Measurements from ENCODE around the gene TSEN15.

Gene TSEN15

DNA sequence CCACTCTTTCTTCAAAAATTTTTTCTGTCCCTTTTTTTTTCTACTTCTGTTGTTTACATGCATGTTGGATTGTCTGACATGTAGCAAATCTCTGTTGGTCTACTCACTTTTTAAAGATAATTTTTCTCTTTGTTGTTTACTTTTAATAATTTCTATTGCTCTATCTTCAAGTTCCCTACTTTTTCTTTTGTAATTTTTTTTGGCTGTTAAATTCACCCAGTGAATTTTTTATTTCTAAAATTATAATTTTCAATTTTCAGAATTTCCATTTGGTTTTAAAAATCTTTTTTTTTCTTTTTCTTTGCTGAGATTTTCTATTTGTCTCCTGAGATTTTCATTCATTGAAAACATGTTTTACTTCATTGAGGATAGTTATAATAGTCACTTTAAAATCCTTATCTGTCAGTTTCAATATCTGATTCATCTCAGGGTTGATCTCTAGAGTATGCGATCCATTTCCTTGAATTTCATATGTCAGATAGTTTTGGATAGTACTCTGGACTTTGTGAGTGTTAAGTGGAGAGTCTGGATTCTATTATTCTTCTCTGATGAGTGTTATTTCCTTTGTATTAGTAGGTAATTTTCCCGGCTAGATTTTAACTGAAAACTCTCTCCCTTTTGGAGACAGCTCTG lies 1.6 kb upstream of the TSEN15 start:
- H3K4me3 Mint-ChIP-seq, result peak overlapping the region; percentile 50 to 99 (median 96)
- peaks cover 31% of the 10 kb centered on the region for H3K4me1 Mint-ChIP-seq
- H3K9me3 Mint-ChIP-seq, result no peaks in the 10 kb centered on the region
- H3K36me3 Mint-ChIP-seq (ENCODE audit: low read depth), result peaks cover 12% of the 10 kb centered on the region
- peak overlapping the region; percentile 97 to 99 (median 99) for H3K27ac Mint-ChIP-seq
- TF ChIP-seq, protein P1, sequence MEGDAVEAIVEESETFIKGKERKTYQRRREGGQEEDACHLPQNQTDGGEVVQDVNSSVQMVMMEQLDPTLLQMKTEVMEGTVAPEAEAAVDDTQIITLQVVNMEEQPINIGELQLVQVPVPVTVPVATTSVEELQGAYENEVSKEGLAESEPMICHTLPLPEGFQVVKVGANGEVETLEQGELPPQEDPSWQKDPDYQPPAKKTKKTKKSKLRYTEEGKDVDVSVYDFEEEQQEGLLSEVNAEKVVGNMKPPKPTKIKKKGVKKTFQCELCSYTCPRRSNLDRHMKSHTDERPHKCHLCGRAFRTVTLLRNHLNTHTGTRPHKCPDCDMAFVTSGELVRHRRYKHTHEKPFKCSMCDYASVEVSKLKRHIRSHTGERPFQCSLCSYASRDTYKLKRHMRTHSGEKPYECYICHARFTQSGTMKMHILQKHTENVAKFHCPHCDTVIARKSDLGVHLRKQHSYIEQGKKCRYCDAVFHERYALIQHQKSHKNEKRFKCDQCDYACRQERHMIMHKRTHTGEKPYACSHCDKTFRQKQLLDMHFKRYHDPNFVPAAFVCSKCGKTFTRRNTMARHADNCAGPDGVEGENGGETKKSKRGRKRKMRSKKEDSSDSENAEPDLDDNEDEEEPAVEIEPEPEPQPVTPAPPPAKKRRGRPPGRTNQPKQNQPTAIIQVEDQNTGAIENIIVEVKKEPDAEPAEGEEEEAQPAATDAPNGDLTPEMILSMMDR (IDR thresholded peaks at IDR 0.05; ENCODE audit: unreplicated experiment in 3 of 3), result no peak
- H3K27me3 Mint-ChIP-seq (ENCODE audit: low read depth), result peaks cover 5% of the 10 kb centered on the region

DNA sequence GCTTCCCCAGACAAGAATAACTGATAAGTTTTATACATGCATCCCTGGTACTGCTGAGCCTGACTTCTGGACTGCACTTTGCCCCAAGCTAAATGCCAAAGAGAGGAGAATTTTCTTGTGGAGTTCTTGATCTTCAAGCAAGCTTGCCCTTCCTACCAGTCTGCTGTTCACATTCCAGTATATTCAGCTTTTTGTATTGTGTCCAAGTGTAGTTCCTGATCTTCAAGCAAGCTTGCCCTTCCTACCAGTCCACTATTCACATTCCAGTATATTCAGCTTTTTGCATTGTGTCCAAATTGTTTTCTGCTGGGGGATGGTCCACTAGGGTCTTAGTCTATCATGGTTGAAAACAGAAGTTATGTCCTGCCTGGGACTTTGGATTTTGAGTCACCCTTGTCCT lies 894 bp upstream of the TSEN15 start:
- H3K9me3 Mint-ChIP-seq, result no peaks in the 10 kb centered on the region
- peaks cover 5% of the 10 kb centered on the region for H3K27me3 Mint-ChIP-seq (ENCODE audit: low read depth)
- TF ChIP-seq, protein P1 (IDR thresholded peaks at IDR 0.05; ENCODE audit: unreplicated experiment in 3 of 3), result no peak
- H3K36me3 Mint-ChIP-seq (ENCODE audit: low read depth), result peaks cover 16% of the 10 kb centered on the region
- H3K27ac Mint-ChIP-seq, result peak overlapping the region; percentile 97 to 99 (median 99)
- H3K4me1 Mint-ChIP-seq, result peaks cover 31% of the 10 kb centered on the region
- H3K4me3 Mint-ChIP-seq, result peak overlapping the region; percentile 96 to 99 (median 98)

DNA sequence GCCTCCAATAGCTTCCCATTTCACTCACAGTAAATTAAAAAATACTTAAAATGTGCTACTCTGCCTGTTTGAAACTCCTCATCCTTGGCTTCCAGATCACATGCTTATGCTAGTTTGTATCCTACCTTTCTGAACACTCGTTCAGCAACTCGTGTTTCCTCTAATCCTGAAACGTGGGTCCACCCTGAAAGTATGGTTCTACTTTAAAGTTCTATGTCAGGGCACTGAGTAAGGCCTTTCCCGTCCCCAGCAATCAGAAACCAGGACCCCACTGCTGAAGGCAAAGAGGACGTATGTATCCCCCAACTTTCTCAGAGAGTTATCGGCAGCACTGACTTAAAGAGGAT lies 419 bp upstream of the TSEN15 start:
- Mint-ChIP-seq H3K27me3 (ENCODE audit: low read depth) (peaks cover 5% of the 10 kb centered on the region), H3K36me3 (ENCODE audit: low read depth) (peaks cover 16% of the 10 kb centered on the region), H3K4me1 (peaks cover 31% of the 10 kb centered on the region), H3K4me3 (peak overlapping the region; percentile 96 to 99 (median 98)), H3K9me3 (no peaks in the 10 kb centered on the region), H3K27ac (peak overlapping the region; percentile 97 to 99 (median 99))
- TF ChIP-seq, protein P1 (IDR thresholded peaks at IDR 0.05; ENCODE audit: unreplicated experiment in 3 of 3), result no peak

DNA sequence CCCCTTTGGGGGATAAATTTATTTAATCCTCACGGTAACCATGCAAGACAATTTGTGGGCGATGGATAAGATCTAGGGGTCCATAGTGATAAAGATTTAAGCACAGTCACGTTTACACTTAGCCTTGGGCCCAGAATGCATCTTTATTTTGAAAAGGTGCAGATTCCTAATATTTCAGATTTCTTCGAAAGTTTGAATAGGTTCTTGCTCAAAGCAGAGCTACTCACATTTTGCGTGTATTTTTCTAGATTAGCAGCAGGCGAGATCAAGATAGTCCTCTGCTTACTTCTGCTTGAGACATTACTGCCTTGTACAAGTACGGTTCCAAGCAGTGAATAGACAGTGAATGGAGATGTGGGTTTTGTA lies 647 bp downstream of the TSEN15 start:
- Mint-ChIP-seq H3K9me3 (no peaks in the 10 kb centered on the region), H3K4me3 (peak overlapping the region; percentile 96 to 99 (median 98)), H3K27me3 (ENCODE audit: low read depth) (peaks cover 2% of the 10 kb centered on the region), H3K36me3 (ENCODE audit: low read depth) (peaks cover 27% of the 10 kb centered on the region), H3K4me1 (peaks cover 40% of the 10 kb centered on the region), H3K27ac (peak overlapping the region; percentile 97 to 99 (median 99))
- TF ChIP-seq, protein P1 (IDR thresholded peaks at IDR 0.05; ENCODE audit: unreplicated experiment in 3 of 3), result no peak

DNA sequence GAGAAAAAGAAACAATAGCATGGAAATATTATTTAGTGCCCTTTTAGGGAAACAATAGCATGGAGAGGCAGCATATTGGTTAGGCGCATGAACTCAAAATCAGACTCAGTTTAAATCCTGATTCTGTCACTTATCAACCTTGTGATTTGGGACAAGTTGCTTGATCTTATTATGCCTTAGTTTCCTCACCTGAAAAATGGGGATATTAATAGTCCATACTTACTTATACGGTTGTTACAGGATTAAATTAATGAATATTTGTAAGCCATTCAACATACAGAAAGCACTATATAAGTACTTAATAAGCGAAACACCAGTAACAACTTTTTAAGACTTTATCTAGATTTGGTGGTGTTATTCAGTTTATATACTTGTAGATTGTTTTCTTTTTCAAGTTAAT lies 1.2 kb downstream of the TSEN15 start:
- no peaks in the 10 kb centered on the region for H3K9me3 Mint-ChIP-seq
- peak overlapping the region; percentile 97 to 99 (median 99) for H3K27ac Mint-ChIP-seq
- no peaks in the 10 kb centered on the region for H3K27me3 Mint-ChIP-seq (ENCODE audit: low read depth)
- H3K4me3 Mint-ChIP-seq, result peak overlapping the region; percentile 96 to 99 (median 98)
- peaks cover 28% of the 10 kb centered on the region for H3K36me3 Mint-ChIP-seq (ENCODE audit: low read depth)
- H3K4me1 Mint-ChIP-seq, result peaks cover 41% of the 10 kb centered on the region
- TF ChIP-seq, protein P1 (IDR thresholded peaks at IDR 0.05; ENCODE audit: unreplicated experiment in 3 of 3), result no peak

DNA sequence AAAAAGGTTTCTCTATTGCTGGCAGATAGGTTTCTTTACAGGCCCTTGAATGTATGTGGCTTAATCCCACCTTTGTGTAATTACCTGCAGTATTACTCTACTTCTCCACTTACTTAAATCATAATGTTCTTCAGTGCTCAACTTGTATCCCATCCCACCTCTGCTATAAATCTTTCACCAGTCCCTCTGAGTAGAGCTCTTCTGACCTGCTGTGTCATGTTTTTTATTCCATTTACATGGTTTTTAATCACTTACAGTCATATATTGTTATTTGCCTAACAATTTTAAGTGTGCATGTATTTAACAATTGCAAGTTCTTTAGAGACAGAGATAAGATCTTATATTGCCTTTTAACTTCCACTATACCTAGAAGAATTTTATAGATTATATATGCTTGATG lies 2.4 kb downstream of the TSEN15 start:
- H3K27me3 Mint-ChIP-seq (ENCODE audit: low read depth), result no peaks in the 10 kb centered on the region
- peaks cover 35% of the 10 kb centered on the region for H3K36me3 Mint-ChIP-seq (ENCODE audit: low read depth)
- H3K27ac Mint-ChIP-seq, result peak overlapping the region in 1 of 3 experiments; percentile 32
- TF ChIP-seq, protein P1 (IDR thresholded peaks at IDR 0.05; ENCODE audit: unreplicated experiment in 3 of 3), result no peak
- no peaks in the 10 kb centered on the region for H3K9me3 Mint-ChIP-seq
- H3K4me3 Mint-ChIP-seq, result peak overlapping the region; percentile 39 to 72 (median 41)
- peaks cover 41% of the 10 kb centered on the region for H3K4me1 Mint-ChIP-seq

Measured in nephron (organoid).